ENCODE data around the gene NPIPB12. TPM values are rescaled to one million over a fixed set of nuclear protein-coding genes. Genes with fewer than 3 reads are reported as not detected.
"Not testable (repeated sequence)": the region's sequence is repeated elsewhere in the genome, so short reads cannot be mapped to it uniquely, and the experiment has no call there.

The NPIPB12 gene
- 10 to 100 TPM; 40.8 to 48.3 TPM for total RNA-seq

- DNase-seq; H3K36me3 Mint-ChIP-seq (ENCODE audit: low read depth); CTCF ChIA-PET; H3K27ac Mint-ChIP-seq; H3K9me3 Mint-ChIP-seq; H3K4me1 Mint-ChIP-seq; POLR2A ChIA-PET; H3K27me3 Mint-ChIP-seq; H3K4me3 Mint-ChIP-seq: not testable (repeated sequence)
These were observed at the start of gene NPIPB12 for GRCh38 chr16:29506308-29506707. TSS of gene NPIPB12 (minus strand) at chr16:29506408.

DNA sequence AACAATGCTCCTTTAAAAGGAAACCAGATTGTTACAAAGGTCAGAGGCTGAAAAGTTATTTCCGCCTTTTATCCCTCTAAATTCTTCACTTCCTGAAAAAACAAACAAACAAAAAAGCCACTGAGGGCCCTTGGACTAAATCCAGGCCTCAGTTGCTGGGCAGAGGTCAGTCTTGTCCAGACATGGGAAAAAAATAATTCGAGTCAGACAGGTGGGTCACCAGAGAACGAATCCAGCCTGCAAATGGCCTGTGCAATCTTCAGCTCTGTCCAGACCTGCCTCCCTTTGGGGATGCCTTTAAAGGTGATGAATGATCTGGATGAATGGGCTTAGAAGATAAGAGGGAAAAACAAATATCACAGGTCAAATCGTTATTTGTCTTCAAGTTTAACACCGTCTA, 15.3 kb upstream of the NPIPB12 start:
- H3K27ac Mint-ChIP-seq; H3K4me1 Mint-ChIP-seq; H3K4me3 Mint-ChIP-seq; H3K9me3 Mint-ChIP-seq; POLR2A ChIA-PET; H3K36me3 Mint-ChIP-seq (ENCODE audit: low read depth); DNase-seq; H3K27me3 Mint-ChIP-seq; CTCF ChIA-PET: not testable (repeated sequence)

DNA sequence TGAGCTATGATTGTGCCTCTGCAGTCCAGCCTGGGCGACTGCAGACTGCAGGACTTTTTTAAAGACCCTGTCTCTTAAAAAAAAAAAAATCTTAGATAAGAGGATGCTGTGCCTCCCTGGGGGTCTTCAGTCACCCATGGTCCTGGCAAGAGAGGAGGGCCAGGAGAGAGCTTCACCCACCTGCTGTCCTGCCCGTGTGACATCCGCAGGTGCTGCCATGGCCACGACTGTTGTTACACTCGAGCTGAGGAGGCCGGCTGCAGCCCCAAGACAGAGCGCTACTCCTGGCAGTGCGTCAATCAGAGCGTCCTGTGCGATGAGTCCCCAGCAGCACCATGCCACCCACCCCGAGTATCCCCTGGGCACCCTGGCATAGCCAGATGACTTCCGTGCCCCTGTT, 23.9 kb downstream of the NPIPB12 start:
- CTCF ChIA-PET; H3K9me3 Mint-ChIP-seq; H3K4me1 Mint-ChIP-seq; H3K27me3 Mint-ChIP-seq; H3K4me3 Mint-ChIP-seq; H3K36me3 Mint-ChIP-seq (ENCODE audit: low read depth); H3K27ac Mint-ChIP-seq; POLR2A ChIA-PET; DNase-seq: not testable (repeated sequence)

GRCh38 chr16:29472065-29472464, 34.1 kb downstream of the NPIPB12 start:
- H3K9me3 Mint-ChIP-seq; H3K36me3 Mint-ChIP-seq (ENCODE audit: low read depth); DNase-seq; H3K27me3 Mint-ChIP-seq; H3K4me3 Mint-ChIP-seq; H3K27ac Mint-ChIP-seq; CTCF ChIA-PET; H3K4me1 Mint-ChIP-seq; POLR2A ChIA-PET: not testable (repeated sequence)

DNA sequence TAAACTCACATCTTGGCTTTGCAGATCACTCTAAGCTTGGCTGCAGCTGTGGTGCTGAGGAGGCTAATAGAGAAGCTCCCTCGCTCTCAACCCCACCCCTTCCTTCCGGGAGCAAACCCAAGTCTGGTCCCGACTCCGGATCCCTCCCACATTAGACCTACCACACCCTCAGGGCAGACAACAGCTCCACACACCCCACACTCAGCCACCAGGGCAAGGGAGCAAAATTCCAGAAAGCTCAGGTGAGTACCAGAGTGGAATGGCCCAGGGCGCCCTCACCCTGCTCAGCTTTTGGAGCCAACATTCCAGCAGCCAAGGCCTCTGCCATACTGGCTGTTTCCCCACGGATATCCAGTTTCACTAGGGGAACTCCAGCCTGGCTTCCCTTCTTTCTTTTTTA, 36.5 kb downstream of the NPIPB12 start:
- POLR2A ChIA-PET; H3K36me3 Mint-ChIP-seq (ENCODE audit: low read depth); H3K9me3 Mint-ChIP-seq; H3K4me1 Mint-ChIP-seq; CTCF ChIA-PET; H3K4me3 Mint-ChIP-seq; H3K27me3 Mint-ChIP-seq: not testable (repeated sequence)
- DNase-seq = peak; percentile 48
- H3K27ac Mint-ChIP-seq = peak overlapping the region; percentile 31

DNA sequence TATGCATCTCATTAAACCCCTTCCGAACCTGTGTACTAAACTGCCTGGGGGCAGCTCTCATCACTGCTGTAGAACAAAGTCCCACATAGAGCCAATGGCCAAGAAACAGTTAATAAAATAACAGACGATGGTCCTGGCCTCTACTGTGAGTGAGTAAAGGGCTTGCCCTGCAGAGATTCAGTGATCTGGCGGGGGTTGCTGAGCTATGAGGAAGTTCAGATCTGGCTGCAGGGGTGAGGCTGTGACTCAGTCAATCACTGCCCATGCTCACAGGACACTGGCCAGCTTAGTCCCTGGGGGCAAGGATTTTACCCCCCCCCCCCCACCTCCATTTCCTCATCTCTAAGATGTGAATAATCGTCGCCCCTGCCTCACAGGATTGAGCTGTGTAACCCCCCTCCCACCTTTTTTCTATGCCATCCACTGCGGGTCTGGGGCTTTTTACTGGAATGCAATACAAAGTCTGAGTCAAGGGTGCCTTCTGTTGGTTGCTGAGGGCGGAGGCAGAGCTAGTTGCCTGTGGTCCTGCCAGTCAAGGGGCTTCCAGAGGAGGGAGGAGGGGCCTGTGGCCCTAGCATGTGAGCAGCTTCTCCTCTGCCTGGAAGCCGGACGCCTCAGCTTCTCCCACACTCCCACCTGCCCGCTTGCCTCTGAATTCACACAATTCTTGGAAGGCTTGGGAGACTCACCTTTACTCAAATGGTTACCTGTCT, 38.4 kb downstream of the NPIPB12 start:
- CTCF ChIA-PET; H3K27me3 Mint-ChIP-seq; H3K4me3 Mint-ChIP-seq; H3K36me3 Mint-ChIP-seq (ENCODE audit: low read depth); DNase-seq; H3K4me1 Mint-ChIP-seq; H3K9me3 Mint-ChIP-seq; H3K27ac Mint-ChIP-seq; POLR2A ChIA-PET: not testable (repeated sequence)

- H3K9me3 Mint-ChIP-seq; DNase-seq; H3K4me1 Mint-ChIP-seq; H3K36me3 Mint-ChIP-seq (ENCODE audit: low read depth); H3K27me3 Mint-ChIP-seq; POLR2A ChIA-PET; H3K4me3 Mint-ChIP-seq; H3K27ac Mint-ChIP-seq; CTCF ChIA-PET: not testable (repeated sequence)
These were observed 39.3 kb downstream of the NPIPB12 start for GRCh38 chr16:29466904-29467303.

DNA sequence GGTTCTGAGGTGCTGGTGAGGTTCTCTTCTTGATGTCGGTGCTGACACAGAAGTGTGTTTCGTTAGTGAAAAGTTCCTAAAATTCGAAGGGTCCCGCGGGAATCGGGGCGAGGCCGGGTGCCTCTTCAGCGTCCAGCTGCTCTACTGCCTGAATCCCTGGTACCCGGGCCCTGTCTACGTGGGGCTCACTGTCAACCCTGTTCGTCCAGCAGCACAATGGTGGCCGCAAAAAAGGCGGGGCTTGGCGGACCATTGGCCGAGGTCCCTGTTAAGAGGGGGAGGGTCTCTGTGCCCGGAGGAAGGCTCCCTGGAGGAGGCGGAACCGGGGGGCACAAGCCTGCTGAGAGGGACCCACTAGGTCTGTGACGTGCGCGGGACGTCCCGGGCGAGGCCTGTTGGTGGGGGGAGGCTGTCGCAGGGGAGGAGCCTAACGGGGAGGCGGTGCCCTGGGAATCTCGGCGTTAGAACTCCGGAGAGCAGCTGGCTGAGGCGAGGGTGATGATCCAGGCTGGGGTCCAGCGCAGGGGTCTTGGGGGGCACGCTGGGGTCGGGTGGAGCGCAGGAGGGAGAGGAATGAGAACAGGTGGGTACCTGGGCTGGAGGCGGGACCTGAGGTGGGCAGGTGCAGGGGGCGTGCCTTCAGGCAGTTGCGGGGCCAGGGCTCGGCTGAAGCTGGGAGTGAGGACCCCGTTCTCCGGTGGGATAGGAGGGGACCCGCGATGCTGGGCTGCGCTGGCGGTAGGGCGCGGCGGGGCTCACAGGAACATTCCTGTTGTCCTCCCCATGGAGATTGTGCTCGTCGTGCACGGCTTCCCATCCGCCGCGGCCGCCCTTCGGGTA, 40.0 kb downstream of the NPIPB12 start:
- H3K9me3 Mint-ChIP-seq; H3K36me3 Mint-ChIP-seq (ENCODE audit: low read depth); POLR2A ChIA-PET; H3K27ac Mint-ChIP-seq; DNase-seq; H3K4me3 Mint-ChIP-seq; H3K27me3 Mint-ChIP-seq; CTCF ChIA-PET; H3K4me1 Mint-ChIP-seq: not testable (repeated sequence)

DNA sequence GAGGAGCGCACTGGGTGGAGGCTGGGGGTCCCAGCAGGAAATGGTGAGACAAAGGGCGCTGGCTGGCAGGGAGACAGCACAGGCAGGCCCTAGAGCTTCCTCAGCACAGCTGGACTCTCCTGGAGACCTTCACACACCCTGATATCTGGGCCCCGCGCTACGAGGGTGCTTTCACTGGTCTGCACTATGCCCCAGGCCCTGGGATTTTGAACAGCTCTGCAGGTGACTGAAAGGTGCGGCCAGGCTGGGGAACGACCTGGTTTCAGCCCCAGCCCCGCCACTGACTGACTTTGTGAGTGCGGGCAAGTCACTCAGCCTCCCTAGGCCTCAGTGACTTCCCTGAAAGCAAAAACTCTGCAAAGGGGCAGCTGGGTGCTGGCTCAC, 45.6 kb downstream of the NPIPB12 start:
- CTCF ChIA-PET; H3K4me3 Mint-ChIP-seq; POLR2A ChIA-PET; H3K27ac Mint-ChIP-seq; DNase-seq; H3K27me3 Mint-ChIP-seq; H3K9me3 Mint-ChIP-seq; H3K4me1 Mint-ChIP-seq; H3K36me3 Mint-ChIP-seq (ENCODE audit: low read depth): not testable (repeated sequence)

GRCh38 chr16:29459706-29460646, 46.2 kb downstream of the NPIPB12 start, which contains the start of gene SULT1A4:
TSS of gene SULT1A4 (plus strand) at chr16:29459913. CDS start at chr16:29461386, 1,473 bp downstream.
- H3K4me1 Mint-ChIP-seq = not testable (repeated sequence)

GRCh38 chr16:29457660-29458059, 48.5 kb downstream of the NPIPB12 start:
- H3K9me3 Mint-ChIP-seq; H3K27me3 Mint-ChIP-seq; H3K4me3 Mint-ChIP-seq; H3K4me1 Mint-ChIP-seq; DNase-seq; CTCF ChIA-PET; POLR2A ChIA-PET; H3K36me3 Mint-ChIP-seq (ENCODE audit: low read depth); H3K27ac Mint-ChIP-seq: not testable (repeated sequence)

More at GRCh38 chr16:29459706-29460646, 46.2 kb downstream of the NPIPB12 start, which contains the start of gene SULT1A4:
- H3K9me3 Mint-ChIP-seq; H3K27me3 Mint-ChIP-seq; H3K4me3 Mint-ChIP-seq; H3K27ac Mint-ChIP-seq; CTCF ChIA-PET; POLR2A ChIA-PET; H3K36me3 Mint-ChIP-seq (ENCODE audit: low read depth); DNase-seq: not testable (repeated sequence)

DNA sequence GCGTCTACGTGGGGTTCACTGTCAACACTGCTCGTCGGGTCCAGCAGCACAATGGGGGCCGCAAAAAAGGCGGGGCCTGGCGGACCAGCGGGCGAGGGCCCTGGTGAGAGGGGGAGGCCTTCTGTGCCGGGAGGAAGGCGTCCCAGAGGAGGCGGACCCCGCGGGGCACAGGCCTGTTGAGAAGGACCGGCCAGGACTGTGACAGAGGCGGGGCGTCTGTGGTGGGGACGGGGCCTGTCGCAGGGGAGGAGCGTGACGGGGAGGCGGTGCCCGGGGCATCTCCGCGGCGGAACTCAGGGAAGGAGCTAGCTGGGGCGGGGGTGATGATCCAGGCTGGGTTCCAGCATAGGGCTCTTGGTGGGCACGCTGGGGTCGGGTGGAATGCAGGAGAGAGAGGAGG, 51.4 kb downstream of the NPIPB12 start:
- H3K36me3 Mint-ChIP-seq (ENCODE audit: low read depth); CTCF ChIA-PET; H3K27ac Mint-ChIP-seq; H3K4me1 Mint-ChIP-seq; POLR2A ChIA-PET; H3K4me3 Mint-ChIP-seq; H3K27me3 Mint-ChIP-seq; DNase-seq; H3K9me3 Mint-ChIP-seq: not testable (repeated sequence)

DNA sequence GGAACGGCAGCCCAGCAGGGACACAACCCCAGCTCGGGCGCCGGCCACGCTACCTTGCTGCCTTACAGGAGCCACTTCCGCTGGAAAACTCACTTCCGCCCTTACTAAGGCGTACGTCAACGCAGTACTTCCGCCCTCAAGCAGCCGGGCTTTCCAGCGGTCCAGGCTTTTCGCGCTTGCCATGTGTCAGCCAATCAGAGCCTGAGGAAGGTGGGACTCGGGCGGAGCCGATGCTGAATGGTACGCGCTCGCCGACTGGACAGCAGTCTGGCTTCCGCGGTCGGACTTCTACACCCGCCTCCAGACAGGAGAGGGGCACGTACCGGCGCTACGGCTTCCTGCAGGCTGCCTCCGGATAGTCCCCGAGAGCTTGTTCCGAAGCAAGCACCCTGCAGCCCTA, 51.9 kb downstream of the NPIPB12 start, which contains the start of the genes BOLA2 and SLX1B:
Gene BOLA2, minus strand, starts transcription at position 83 of the 400 bp plus-strand sequence. CDS start 98 bp downstream, outside the sequence.
Gene SLX1B, plus strand, starts transcription at position 265 of the 400 bp plus-strand sequence.
- H3K27ac Mint-ChIP-seq; H3K4me1 Mint-ChIP-seq; CTCF ChIA-PET; H3K9me3 Mint-ChIP-seq; DNase-seq; POLR2A ChIA-PET; H3K4me3 Mint-ChIP-seq; H3K27me3 Mint-ChIP-seq; H3K36me3 Mint-ChIP-seq (ENCODE audit: low read depth): not testable (repeated sequence)
